A549 treated with AZD2906 at 1 μM for 4 hours (cell line): ENCODE data around the gene RFX7. TPM values are rescaled to one million over a fixed set of nuclear protein-coding genes. Genes with fewer than 3 reads are reported as not detected.

Source experiments
- total RNA-seq: library from RNA; stranded (reverse); fragments of 200-300 nt; extraction: Qiagen RNA extraction; gene quantifications from 5 replicates; pipeline ENCODE4 v1.2.3, GENCODE V29; 2022

RFX7 gene
- total RNA-seq: 8.4 to 13.3 TPM (median 12.1 TPM) in 5 replicates

GRCh38 chr15:56243163-56244037 is at the start of gene RFX7:
Gene RFX7, minus strand, starts transcription at chr15:56243879. Its CDS starts 594 bp downstream, at chr15:56243285.

Other genes starting within 250 kb of the RFX7 start
- 3.5 to 4.9 TPM (median 4.3 TPM) in 5 replicates for gene TEX9, start 121.5 kb upstream of the RFX7 start, total RNA-seq
- gene MNS1, start 221.3 kb upstream of the RFX7 start, total RNA-seq: 1.9 to 3.4 TPM (median 2.6 TPM) in 5 replicates